Breast epithelium (tissue), 3 donors: Measurements from ENCODE around the gene SRGAP2C.
"Not testable (repeated sequence)": the region's sequence is repeated elsewhere in the genome, so short reads cannot be mapped to it uniquely, and the experiment has no call there.

Experiments used
- POLR2A ChIP-seq: fragments of 450-650 bp; IDR thresholded peaks from one replicate; pipeline ENCODE4 v1.6.1; 2016; ENCODE audit warnings: antibody characterized with exemption, mild to moderate bottlenecking, moderate library complexity
- POLR2AphosphoS5 ChIP-seq, 3 donors: sonication (generic); formaldehyde crosslinking; IDR thresholded peaks; one replicate each; pipeline ENCODE4 v1.6.1; 2017; ENCODE audit warnings: antibody characterized with exemption in 3 of 3
- TF ChIP-seq, protein P1 (sequence below), 3 donors: fragments of 450-650 bp; IDR thresholded peaks; one replicate each; pipeline ENCODE4 v1.5.1; 2016 to 2017; ENCODE audit warnings: antibody characterized with exemption in 3 of 3, mild to moderate bottlenecking in 3 of 3, moderate library complexity in 3 of 3

- TF ChIP-seq, protein P1, sequence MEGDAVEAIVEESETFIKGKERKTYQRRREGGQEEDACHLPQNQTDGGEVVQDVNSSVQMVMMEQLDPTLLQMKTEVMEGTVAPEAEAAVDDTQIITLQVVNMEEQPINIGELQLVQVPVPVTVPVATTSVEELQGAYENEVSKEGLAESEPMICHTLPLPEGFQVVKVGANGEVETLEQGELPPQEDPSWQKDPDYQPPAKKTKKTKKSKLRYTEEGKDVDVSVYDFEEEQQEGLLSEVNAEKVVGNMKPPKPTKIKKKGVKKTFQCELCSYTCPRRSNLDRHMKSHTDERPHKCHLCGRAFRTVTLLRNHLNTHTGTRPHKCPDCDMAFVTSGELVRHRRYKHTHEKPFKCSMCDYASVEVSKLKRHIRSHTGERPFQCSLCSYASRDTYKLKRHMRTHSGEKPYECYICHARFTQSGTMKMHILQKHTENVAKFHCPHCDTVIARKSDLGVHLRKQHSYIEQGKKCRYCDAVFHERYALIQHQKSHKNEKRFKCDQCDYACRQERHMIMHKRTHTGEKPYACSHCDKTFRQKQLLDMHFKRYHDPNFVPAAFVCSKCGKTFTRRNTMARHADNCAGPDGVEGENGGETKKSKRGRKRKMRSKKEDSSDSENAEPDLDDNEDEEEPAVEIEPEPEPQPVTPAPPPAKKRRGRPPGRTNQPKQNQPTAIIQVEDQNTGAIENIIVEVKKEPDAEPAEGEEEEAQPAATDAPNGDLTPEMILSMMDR (IDR thresholded peaks at IDR 0.05) = not testable (repeated sequence)
- TF ChIP-seq POLR2A; POLR2AphosphoS5 (IDR thresholded peaks at IDR 0.05): not testable (repeated sequence)
Measured at GRCh38 chr1:121438862-121439261, 254.1 kb downstream of the SRGAP2C start.
